HEK293T (cell line): Measurements from ENCODE around the gene EFCAB8.

ENCODE experiments used
- ARNT ChIP-seq: fragments of 450-650 bp; IDR thresholded peaks from 2 replicates; pipeline ENCODE4 v1.6.1; 2017; ENCODE audit warnings: mild to moderate bottlenecking
- BHLHE40 ChIP-seq: fragments of 450-650 bp; IDR thresholded peaks from 2 replicates; pipeline ENCODE4 v1.6.1; 2016; ENCODE audit warnings: mild to moderate bottlenecking, moderate library complexity, borderline replicate concordance
- ELF4 ChIP-seq: fragments of 450-650 bp; IDR thresholded peaks from 2 replicates; pipeline ENCODE4 v1.6.1; 2017; ENCODE audit warnings: antibody characterized with exemption
- FOXK2 ChIP-seq: fragments of 450-650 bp; IDR thresholded peaks from 2 replicates; pipeline ENCODE4 v1.6.1; 2016; ENCODE audit warnings: mild to moderate bottlenecking
- FOXM1 ChIP-seq: fragments of 450-650 bp; IDR thresholded peaks from 2 replicates; pipeline ENCODE4 v1.6.1; 2017; ENCODE audit warnings: mild to moderate bottlenecking, borderline replicate concordance
- HDGF ChIP-seq: fragments of 450-650 bp; IDR thresholded peaks from 2 replicates; pipeline ENCODE4 v1.6.1; 2017; ENCODE audit warnings: antibody characterized with exemption, borderline replicate concordance
- L3MBTL2 ChIP-seq: fragments of 450-650 bp; conservative IDR thresholded peaks from 2 replicates; pipeline ENCODE4 v1.6.1; 2016; ENCODE audit warnings: mild to moderate bottlenecking
- LEF1 ChIP-seq: fragments of 450-650 bp; IDR thresholded peaks from 2 replicates; pipeline ENCODE4 v1.6.1; 2017; ENCODE audit warnings: mild to moderate bottlenecking, borderline replicate concordance
- NFRKB ChIP-seq: fragments of 450-650 bp; IDR thresholded peaks from 2 replicates; pipeline ENCODE4 v1.6.1; 2016; ENCODE audit warnings: mild to moderate bottlenecking, moderate library complexity
- PKNOX1 ChIP-seq: fragments of 450-650 bp; IDR thresholded peaks from 2 replicates; pipeline ENCODE4 v1.6.1; 2016
- SP1 ChIP-seq: fragments of 450-650 bp; IDR thresholded peaks from 2 replicates; pipeline ENCODE4 v1.6.1; 2017
- SUZ12 ChIP-seq: fragments of 450-650 bp; IDR thresholded peaks from 2 replicates; pipeline ENCODE4 v1.6.1; 2016; ENCODE audit warnings: mild to moderate bottlenecking
- TARDBP ChIP-seq: fragments of 450-650 bp; IDR thresholded peaks from 2 replicates; pipeline ENCODE4 v1.6.1; 2016

- TF ChIP-seq NFRKB (no peak), L3MBTL2 (no peak), SP1 (no peak), FOXM1 (no peak), BHLHE40 (no peak), ELF4 (no peak), HDGF (no peak), SUZ12 (no peak), TARDBP (no peak), ARNT (no peak), LEF1 (no peak), PKNOX1 (no peak), FOXK2 (no peak)
Observed at GRCh38 chr20:32975698-32976674, 117.3 kb downstream of the EFCAB8 start.
